HG02763 (cell line): ENCODE data around the gene ANKRD24.
"Not testable (repeated sequence)": the region's sequence is repeated elsewhere in the genome, so short reads cannot be mapped to it uniquely, and the experiment has no call there.

Experiments used
- ATAC-seq: cut with Tn5 transposase; IDR thresholded peaks from one replicate; pipeline ENCODE4 v1.9.1; 2021; ENCODE audit warnings: mild to moderate bottlenecking, moderate library complexity; ENCODE audit not compliant: unreplicated experiment

Gene ANKRD24

DNA sequence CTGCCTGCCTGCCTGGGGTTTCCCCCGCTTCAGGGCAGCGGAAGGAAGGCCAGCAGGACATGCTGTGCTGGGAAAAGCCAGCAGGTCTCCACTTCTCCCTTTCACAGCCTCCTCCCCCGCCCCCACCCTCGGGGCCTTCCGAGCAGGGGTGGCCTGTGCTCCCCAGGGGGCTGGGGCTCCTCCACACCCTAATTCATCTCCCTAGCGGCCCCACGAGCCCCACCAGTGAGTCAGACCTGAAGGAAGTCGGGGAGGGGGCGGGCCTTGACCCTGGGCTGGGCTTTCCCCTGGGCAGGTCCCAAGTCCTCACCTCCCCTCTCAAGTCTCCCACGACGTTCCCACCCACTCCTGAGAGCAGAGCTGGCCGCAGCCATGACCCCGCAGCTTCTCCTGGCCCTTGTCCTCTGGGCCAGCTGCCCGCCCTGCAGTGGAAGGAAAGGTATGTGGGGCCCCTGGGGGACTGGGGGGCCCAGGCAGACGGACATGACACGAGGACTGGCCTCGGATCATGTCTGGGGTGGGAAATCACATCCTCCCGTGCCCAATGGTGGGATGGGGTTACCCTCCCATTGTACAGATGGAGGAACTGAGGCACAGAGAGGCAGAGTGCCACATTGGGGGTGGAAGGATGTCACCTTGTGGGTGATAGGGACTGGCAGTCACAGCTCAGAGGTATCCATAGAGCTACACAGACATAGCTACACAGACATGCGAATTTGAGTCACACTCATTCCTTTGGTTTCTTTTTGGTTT lies 46.9 kb downstream of the ANKRD24 start, which contains the start of gene EBI3:
Gene EBI3 (plus strand): TSS at position 345 of the 753 bp plus-strand sequence. CDS start 28 bp downstream, at position 373.
- peak; percentile 54 for ATAC-seq

GRCh38 chr19:4230237-4230636 lies 47.7 kb downstream of the ANKRD24 start:
- ATAC-seq: not testable (repeated sequence)

- not testable (repeated sequence) for ATAC-seq
Measured at GRCh38 chr19:4231521-4231920, 49.0 kb downstream of the ANKRD24 start.

DNA sequence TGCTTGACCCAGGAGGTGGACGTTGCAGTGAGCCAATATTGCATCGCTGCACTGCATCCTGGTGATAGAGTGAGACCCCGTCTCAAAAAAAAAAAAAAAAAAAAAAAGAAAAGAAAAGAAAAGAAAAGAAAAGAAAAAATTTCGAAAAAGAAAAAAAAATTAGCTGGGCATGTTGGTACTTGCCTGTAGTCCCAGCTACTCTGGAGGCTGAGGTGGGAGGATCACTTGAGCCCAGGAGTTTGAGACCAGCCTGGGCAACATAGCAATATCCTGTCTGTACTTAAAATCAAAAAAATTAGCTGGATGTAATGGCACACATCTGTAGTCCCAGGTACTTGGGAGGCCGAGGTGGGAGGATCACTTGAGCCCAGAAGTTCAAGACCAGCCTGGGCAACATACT lies 49.6 kb downstream of the ANKRD24 start:
- ATAC-seq: not testable (repeated sequence)

GRCh38 chr19:4232614-4233281 lies 50.3 kb downstream of the ANKRD24 start:
- ATAC-seq: no peak

GRCh38 chr19:4233282-4233853 lies 50.9 kb downstream of the ANKRD24 start:
- ATAC-seq: no peak

GRCh38 chr19:4234142-4234861 lies 51.8 kb downstream of the ANKRD24 start:
- ATAC-seq: no peak

DNA sequence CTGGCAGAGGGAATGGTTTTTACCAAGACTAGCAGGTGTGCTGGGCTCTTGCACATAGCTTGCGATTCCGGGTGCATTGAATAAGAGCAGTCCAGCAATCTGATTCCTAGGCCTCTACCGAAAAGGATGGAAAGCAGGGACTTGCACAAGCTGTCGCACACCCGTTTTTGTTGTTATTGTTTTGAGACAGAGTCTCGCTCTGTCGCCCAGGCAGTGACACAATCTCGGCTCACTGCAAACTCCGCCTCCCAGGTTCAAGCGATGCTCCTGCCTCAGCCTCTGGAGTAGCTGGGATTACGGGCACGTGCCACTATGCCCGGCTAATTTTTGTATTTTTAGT lies 52.3 kb downstream of the ANKRD24 start:
- no peak for ATAC-seq

DNA sequence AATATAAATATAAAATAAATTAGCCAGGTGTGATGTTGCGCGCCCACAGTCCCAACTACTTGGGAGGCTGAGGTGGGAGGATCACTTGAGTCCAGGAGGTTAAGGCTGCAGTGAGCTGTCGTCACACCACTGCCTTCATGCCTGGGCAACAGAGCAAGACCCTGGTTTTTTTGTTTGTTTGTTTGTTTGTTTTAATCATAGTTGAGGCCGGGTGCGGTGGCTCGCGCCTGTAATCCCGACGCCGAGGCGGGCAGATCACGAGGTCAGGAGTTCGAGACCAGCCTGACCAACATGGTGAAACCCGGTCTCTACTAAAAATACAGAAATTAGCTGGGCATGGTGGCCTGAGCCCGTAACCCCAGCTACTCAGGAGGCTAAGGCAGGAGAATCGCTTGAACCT lies 55.0 kb downstream of the ANKRD24 start:
- not testable (repeated sequence) for ATAC-seq

DNA sequence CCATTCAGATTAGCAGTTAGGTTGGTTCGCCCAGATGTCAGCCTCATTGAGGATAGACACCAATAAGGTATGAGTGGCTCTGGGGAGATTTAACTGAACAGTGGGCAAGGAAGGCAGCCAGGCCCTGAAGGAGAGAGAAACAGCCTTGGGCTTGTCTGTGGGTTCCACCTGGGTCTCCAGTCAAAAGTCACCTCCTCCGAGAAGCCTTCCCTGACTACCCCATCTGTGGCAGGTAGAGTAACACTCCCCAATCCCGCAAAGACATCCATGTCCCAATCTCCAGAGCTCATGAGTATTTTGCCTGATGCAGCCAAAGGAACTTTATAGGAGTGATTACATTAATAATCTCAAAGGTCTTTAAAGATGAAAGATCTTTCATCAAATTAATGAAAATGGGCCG lies 56.3 kb downstream of the ANKRD24 start:
- ATAC-seq: no peak

DNA sequence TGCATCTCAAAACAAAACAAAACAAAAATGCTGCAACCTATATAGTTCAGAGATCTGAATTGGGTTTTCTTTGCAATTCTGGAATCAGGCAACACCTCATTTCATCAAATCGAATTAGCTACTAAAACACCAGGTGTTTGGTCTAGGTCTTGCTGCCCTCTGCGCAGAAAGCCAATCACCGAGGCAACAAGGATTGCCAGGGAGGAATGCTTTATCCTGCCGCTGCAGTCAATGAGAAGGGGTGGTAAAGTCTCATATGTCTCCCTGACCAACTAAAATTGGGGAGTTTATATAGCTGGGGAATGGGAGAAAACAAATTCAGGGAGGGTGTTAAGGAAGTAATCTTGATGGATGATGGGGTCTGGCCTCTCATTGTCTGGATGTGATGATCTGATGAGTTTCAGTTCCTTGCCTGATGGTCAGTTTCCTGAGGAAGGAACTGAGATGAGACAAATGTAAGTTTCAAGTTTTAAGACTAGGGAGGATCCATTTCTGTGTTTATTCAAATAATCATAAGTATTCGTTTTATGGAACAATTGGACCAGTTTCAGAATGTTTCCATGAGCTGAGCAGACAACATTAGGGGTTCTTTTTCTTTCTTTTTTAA lies 59.4 kb downstream of the ANKRD24 start:
- ATAC-seq: no peak

- not testable (repeated sequence) for ATAC-seq
Measured at GRCh38 chr19:4245938-4246337, 63.4 kb downstream of the ANKRD24 start.

DNA sequence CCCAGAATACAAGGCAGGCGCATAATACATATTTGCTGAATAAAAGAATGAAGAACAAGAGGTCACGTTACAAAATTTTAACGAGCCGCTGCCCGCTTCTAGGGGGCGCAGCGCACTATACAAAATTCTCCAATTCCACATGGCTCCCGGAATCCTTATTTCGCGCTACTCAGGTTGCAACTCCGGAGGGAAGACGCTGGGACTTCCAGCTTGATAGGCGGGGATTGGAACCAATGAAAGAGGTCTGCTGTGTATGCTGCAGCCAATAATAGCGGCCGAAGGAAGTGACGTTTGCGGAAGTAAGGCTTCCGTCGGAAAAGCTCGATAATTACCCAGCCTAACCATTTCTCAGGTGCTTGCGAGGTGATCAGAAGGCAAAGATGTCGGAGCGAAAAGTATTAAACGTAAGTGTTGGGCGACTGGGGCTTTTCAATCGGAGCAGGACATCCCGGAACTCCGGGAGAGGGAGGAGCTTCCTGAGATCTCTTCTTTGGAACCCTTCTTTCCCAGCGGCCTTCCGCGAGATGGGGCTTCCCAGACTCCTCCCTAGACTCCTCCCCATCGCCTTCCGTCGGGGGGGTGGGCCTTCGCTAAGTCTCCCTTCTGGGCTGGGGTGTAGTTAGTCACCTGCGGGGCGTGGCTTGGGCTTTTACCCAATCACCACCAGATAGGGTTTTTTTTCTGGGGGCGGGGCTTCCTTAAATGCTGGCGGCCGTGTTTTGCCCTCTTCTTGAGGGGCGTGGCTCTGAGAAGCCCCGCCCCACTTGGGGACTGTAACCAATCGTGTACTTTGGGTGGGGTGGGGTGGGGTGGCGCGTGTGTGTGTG lies 64.5 kb downstream of the ANKRD24 start, which contains the start of gene YJU2:
Gene YJU2 (plus strand): TSS at position 314 of the 827 bp plus-strand sequence. CDS start 67 bp downstream, at position 381.
- ATAC-seq: peak; percentile 84

DNA sequence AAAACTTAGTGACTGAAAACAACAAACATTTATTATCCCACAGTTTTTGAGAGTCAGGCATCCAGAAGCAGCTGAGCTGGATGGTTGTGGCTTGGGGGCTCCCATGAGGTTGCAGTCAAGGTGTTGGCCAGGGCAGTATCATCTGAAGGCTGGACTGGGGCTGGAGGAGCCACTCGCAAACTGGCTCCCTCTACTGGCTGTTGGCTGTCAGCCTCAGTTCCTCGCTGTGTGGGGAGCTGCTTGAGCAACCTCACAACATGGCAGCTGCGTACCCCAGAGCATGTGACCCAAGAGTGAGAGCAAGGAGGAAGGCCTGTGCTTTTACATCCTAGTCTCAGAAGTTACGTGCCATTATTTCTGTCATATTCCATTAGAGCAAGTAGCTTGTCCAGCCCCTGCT lies 74.1 kb downstream of the ANKRD24 start:
- no peak for ATAC-seq

DNA sequence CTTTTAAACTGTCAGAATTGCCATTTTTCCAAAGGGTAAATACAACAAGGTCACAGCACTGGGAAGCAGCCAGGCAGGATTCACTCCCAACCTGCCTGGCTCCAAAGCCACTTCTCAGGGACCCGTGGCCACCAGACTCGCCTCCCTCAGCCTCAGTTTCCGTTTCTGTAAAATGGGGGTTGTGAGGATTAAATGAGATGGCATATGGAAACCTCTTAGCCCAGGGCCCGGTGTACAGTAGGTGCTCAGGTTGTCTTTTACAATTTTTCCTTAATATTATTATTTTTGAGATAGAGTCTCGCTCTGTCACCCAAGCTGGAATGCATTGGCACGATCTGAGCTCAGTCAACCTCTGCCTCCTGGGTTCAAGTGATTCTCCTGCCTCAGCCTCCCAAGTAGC lies 74.5 kb downstream of the ANKRD24 start:
- ATAC-seq: no peak

- no peak for ATAC-seq
Measured at GRCh38 chr19:4258181-4258580, 75.7 kb downstream of the ANKRD24 start.

- no peak for ATAC-seq
Measured at GRCh38 chr19:4260613-4261191, 78.2 kb downstream of the ANKRD24 start.

DNA sequence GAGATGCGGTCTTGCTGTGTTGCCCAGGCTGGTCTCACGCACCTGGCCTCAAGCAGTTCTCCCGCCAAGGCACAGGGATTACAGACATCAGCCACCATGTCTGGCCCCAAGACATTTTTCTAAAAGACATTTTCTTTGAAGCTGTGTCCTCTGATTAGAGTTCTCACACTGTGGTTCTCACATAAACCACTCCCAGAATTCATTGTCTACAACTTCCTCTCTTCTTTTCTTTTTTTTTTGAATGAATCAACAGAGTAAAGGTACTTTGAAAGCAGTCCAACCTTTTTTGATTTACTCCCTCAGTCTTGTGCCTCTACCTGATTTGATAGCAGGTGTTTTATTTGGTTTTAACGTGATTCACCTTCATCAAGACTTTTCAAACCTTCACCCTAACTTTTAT lies 82.3 kb downstream of the ANKRD24 start:
- ATAC-seq: no peak

DNA sequence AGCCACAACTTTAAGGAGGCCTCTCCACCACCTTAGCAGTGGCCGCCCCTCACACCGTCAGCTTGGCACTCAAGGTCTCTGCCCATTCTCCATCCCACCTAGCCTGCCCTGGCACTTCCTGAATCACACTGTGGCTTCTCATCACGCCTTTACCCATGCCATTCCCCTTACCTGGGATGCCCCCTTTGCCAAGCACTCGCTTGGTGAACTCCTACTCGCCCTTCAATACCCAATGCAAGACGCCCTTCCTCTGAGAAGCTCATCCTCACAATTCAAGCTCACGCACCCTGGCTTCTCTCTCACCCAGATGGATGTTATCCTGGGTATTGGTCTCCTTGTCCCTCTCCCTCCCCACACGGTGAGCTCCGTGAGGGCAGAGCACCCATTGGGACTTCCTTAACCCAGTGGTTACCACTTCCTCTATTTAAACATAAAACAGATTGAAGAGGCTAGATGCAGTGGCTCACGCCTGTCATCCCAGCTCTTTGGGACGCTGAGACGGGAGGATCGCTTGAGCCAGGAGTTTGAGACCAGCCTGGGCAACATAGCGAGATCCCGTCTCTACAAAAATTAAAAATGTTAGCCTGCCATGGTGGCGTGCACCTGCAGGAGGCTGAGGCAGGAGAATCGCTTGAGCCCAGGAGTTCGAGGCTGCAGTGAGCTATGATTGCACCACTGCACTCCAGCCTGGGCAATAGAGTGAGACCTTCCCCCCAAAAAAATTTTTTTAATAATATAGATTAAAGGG lies 83.9 kb downstream of the ANKRD24 start:
- ATAC-seq: no peak
